Activated naive CD4-positive, alpha-beta T cell treated with anti-CD3 and anti-CD28 coated beads, Interleukin-2, amount 50 U/mL, for 72 hours (primary cell): ENCODE measurements around the gene CEP164. TPM values are rescaled to one million over a fixed set of nuclear protein-coding genes. Genes with fewer than 3 reads are reported as not detected.
A peak's percentile ranks its signal among the peaks of the same experiment; 100 is the strongest.

Experiments used
- ATAC-seq, 2 donors: fragments of 150-1000 bp; cut with Tn5 transposase; 2 replicates each; pipeline ENCODE4 v1.10.0; 2021; ENCODE audit warnings: mild to moderate bottlenecking in 2 of 2, moderate library complexity in 2 of 2
- DNase-seq, 2 donors: peaks; one replicate each; pipeline ENCODE4 v3.0.0; 2021 to 2022; ENCODE audit warnings: low spot score in 2 of 2
- H3K27ac Mint-ChIP-seq, 2 donors: one replicate each; pipeline ENCODE4 v1.8.0; 2022; ENCODE audit warnings: mild to moderate bottlenecking in 2 of 2, mixed read lengths in 2 of 2
- H3K36me3 Mint-ChIP-seq, 2 donors: one replicate each; pipeline ENCODE4 v1.8.0; 2022; ENCODE audit warnings: mixed read lengths in 2 of 2
- H3K9me3 Mint-ChIP-seq, 2 donors: one replicate each; pipeline ENCODE4 v1.8.0; 2022; ENCODE audit warnings: mixed read lengths in 2 of 2
- total RNA-seq, 2 donors: library from RNA; stranded (reverse); gene quantifications; one replicate each; pipeline ENCODE4 v1.2.3, GENCODE V29; 2022

Gene CEP164
- total RNA-seq, 2 donors from 2014 or later, result 20.1 to 30.1 TPM

DNA sequence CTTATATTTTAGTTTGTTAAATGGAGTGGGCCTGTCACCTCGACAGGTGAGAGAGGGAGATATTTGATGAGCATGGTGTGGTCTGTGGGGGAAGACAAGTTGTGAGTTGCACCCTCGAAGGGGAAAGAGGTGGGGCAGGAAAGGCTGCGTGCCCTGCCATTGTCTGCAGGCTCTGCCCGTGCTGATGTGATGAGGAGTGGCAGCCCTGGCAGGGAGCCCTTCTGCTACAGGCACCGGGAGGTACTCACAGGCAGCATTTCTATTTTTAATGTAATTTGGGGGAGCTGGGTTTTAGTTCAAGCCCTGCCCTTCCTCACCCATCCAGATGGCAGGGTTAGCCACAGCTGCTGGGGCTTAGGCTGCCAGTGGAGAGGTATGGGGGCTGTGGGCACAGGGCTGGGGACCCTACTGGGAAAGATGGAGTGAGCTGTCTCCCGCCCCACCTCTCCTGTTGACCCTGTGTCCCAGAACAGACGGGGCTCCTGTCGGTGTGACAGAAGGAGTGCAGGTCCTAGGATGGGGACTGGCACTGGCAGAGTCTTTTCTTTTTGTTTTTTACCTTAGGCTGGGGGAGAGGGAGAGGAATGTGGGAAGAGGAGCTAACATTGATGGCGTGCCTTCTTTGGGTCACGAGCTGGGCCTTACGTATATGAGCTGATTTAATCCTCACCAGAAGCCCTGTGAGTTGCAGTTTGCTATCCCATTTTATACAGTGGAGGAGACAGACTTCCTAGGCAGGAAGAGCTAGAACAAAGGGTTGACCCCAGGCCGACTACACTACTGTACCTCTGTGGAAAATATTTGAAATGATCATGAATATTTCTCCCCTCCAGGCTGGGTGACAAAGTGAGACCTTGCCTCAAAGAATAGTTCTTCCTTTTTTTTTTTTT, 51.6 kb downstream of the CEP164 start:
- Mint-ChIP-seq H3K9me3 (no peaks in the 10 kb centered on the region), H3K27ac (peak overlapping the region; percentile 69 to 71), H3K36me3 (no peaks in the 10 kb centered on the region)
- ATAC-seq (no peak), DNase-seq (no peak)

DNA sequence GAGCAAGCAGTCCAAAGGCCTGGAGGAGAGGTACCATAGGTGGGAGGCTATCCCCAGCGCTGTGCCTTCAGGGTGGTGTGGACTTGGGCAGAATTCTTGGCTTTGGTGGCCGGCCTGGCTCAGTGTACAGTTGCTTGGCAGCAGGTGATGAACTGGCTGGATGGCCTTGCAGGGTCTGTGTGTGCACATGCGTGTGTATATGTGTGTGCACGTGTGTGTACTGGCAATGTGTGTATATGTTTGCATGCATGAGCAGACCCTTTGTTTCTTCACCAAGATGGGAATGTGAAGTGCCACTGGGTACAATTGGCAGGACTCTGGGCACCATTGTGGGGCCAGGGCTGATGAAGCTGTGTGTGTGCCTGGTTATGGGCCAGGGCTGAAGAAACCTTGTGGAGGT, 53.0 kb downstream of the CEP164 start:
- no peaks in the 10 kb centered on the region for H3K36me3 Mint-ChIP-seq
- DNase-seq, result no peak
- no peaks in the 10 kb centered on the region for H3K9me3 Mint-ChIP-seq
- H3K27ac Mint-ChIP-seq, result no peak overlapping the region
- ATAC-seq, result no peak

DNA sequence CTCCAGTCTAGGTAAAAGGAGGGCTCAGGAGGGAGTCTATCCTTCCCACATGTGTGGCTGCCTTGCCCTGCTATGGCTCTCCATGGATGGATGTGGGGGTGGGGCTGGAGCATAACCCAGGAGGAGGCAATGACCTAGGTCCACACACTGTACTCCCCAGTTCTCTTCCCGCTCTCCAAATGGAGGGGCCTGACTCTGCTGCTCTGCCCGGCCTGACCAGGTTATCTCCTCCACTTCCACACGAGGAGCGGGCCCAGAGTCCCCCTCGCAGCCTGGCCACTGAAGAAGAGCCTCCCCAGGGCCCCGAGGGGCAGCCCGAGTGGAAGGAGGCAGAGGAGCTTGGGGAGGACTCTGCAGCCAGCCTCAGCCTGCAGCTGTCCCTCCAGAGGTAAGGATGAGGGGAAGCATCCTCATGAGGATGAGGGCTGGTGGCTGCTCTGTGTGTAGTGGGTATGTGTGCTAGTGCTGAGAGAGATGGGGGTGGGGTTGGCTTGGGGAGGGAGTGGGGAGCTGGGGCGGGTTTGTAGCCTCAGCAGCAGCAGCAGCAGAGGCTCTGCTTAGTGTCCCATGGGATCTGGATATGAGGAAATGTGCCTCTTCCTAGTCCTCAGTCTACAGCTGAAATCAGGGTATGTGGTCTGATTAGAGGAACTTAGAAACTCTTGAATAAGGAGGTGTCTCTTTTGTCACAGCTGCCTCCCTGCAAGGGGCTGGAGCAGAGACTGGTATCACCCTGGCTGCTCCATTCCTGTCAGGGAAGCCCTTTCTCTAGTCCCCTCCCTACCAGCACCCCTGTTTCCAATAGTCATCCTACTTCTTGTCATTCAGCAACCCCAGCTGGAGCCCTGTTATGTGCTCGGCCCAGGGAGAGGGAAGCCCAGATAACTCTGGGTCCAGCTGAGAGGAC, 54.1 kb downstream of the CEP164 start:
- H3K27ac Mint-ChIP-seq, result peak overlapping the region in 1 of 2 donors; percentile 85
- no peak for DNase-seq
- H3K9me3 Mint-ChIP-seq, result no peaks in the 10 kb centered on the region
- H3K36me3 Mint-ChIP-seq, result no peaks in the 10 kb centered on the region
- ATAC-seq, result no peak

DNA sequence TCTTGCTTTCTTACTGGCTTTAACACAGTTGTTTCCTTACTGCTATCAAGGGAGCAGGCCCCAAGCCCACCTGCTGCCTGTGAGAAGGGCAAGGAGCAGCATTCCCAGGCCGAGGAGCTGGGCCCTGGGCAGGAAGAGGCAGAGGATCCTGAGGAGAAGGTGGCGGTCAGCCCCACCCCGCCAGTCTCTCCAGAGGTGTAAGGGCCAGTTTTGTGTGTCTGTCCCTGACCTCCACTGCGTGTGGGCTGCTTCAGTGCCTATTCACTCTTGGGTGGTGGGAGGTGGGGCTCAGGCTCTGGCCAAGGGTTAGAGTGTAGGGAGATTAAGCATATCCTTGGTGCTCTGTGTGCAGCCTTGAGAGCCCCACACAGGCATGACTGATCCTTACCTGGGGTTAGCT, 55.1 kb downstream of the CEP164 start:
- DNase-seq (no peak), ATAC-seq (no peak)
- no peaks in the 10 kb centered on the region for H3K9me3 Mint-ChIP-seq
- peak overlapping the region; percentile 15 to 41 for H3K27ac Mint-ChIP-seq
- no peaks in the 10 kb centered on the region for H3K36me3 Mint-ChIP-seq

DNA sequence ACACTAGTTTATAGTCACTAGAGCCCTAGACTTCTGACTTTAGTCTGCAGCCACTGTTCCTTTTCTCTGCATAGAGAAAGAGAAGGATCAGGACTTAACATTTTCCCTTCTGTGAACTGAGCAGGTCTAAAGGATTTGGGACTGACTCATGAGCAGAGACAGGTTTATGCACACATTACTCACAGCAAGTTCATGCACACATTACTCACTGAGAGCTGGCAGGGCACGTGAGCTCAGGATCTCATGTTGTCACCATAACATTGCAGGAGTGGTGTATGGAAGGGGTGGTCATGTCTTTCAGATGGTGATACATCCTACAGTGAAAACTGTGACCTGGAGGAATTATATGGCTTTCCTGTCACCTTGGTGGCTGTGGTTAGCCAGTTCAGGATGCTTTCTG, 56.4 kb downstream of the CEP164 start:
- peaks cover 0 to under 1% of the 10 kb centered on the region in 2 donors for H3K36me3 Mint-ChIP-seq
- ATAC-seq (peak in 1 of 2 donors; percentile 47), DNase-seq (no peak)
- H3K9me3 Mint-ChIP-seq, result no peaks in the 10 kb centered on the region
- H3K27ac Mint-ChIP-seq, result no peak overlapping the region

DNA sequence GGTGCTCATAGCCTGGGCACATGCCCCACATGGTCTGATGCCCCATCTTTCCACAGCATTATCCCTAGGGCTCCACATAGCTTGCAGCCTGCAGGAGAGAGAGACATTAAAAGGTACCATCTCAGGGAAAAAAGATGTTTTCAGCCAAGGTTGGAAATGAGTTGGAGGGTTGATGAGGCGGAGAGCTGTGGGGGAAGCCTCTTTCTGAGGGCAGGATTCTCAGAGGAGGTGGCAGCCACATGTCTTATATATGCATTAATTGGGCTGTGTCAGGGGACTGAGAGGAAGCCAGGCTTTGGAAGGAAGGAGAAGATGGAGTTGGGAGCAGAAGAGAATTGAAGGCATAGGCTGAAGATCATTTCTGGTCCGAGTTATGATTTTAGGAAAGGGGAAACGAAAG, 57.8 kb downstream of the CEP164 start:
- no peaks in the 10 kb centered on the region for H3K9me3 Mint-ChIP-seq
- no peak for ATAC-seq
- no peak for DNase-seq
- peak overlapping the region in 1 of 2 donors; percentile 45 for H3K27ac Mint-ChIP-seq
- H3K36me3 Mint-ChIP-seq, result peaks cover 0 to 5% of the 10 kb centered on the region in 2 donors

DNA sequence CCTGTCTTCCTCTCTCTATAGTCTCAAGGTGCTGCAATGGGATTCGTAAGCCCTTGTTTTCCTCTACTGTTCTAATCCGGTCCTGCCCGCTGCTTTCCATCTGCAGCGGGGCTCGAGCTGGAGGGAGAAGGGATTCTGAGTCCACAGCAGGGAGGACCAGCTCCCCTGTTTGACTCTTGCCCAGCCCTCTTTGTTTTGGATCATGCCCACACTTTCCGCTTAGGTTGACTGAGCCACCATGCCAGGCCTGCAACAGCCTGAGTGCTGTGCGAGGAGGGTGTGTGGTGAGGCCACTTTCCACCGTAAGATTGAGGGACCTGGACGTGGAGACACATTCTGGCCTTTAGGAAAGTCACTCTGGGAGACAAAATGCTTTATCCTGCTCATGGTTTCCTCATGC, 58.3 kb downstream of the CEP164 start:
- ATAC-seq, result no peak
- DNase-seq, result no peak
- no peaks in the 10 kb centered on the region for H3K9me3 Mint-ChIP-seq
- H3K36me3 Mint-ChIP-seq, result peaks cover 0 to 9% of the 10 kb centered on the region in 2 donors
- no peak overlapping the region for H3K27ac Mint-ChIP-seq

DNA sequence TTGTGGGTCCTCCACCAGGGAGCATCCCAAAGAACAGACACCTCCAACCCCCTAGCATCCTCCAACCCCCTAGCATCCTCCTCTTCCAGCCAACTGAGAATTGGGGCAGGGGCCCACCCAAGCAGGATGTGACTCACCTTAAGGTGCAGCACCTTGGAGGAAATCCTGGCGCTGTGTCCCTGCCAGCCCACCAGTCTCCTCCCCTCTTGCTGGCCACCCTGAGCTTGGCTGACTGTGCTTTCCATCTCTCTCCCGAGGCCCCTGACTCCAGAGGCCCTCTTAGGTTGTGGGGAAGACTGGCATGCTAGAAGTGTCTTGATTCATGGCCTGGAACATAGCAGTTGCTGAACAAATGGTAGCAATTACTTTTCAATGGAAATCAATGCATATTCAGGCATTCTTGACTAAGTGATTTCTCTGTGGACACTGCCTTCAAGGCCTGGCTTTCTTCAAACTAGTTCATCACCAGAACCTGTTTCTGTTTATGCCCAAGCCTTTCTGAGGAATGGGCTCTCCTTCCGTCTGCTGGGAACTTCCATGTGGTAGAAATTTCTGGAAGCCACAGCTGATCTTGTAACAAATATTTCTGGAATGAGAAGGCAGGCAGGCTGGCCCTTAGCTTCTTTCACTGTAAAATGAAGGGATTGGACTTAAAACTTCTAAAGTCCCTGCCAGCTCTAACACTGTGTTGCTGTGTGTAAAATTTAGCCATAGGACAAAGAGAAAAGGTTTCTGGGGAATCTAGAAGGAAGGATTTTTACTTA, 60.5 kb downstream of the CEP164 start:
- no peak for DNase-seq
- Mint-ChIP-seq H3K27ac (no peak overlapping the region), H3K36me3 (peaks cover 0 to 11% of the 10 kb centered on the region in 2 donors), H3K9me3 (no peaks in the 10 kb centered on the region)
- no peak for ATAC-seq

DNA sequence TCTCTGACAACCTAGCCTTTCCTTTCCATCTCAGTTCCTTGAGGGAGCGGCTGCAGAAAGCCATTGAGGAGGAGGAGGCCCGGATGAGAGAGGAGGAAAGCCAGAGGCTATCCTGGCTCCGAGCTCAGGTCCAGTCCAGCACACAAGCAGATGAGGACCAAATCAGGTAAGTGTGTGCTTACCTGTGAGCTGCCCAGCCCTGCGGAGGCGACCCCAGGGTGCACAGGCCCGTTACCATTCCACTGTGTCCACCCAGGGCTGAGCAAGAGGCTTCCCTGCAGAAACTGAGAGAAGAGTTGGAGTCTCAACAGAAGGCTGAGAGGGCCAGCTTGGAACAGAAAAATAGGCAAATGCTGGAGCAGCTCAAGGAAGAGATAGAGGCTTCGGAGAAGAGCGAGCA, 63.1 kb downstream of the CEP164 start:
- no peaks in the 10 kb centered on the region for H3K9me3 Mint-ChIP-seq
- DNase-seq, result no peak
- no peak for ATAC-seq
- no peak overlapping the region for H3K27ac Mint-ChIP-seq
- peaks cover 10 to 11% of the 10 kb centered on the region in 2 donors for H3K36me3 Mint-ChIP-seq

DNA sequence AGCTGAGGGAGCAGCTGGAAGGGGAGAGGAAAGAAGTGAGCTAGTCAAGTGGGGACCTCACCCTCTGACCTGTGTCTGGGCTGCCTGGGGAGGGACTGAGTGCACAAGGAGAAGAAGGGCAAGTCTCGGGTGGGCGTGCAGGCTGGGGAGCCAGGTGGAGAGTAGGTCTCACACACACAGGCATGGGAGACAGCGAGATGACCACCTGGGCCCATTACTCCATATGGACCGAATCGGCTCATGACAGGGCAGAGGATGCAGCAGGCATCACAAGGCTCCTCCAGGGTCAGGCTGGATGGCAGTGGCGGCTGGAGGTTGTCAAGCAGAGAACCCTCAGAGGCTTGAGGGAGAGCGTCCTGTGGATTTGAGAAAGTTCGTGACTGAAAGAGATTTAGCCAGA, 63.5 kb downstream of the CEP164 start:
- peaks cover 11 to 15% of the 10 kb centered on the region in 2 donors for H3K36me3 Mint-ChIP-seq
- no peak for ATAC-seq

DNA sequence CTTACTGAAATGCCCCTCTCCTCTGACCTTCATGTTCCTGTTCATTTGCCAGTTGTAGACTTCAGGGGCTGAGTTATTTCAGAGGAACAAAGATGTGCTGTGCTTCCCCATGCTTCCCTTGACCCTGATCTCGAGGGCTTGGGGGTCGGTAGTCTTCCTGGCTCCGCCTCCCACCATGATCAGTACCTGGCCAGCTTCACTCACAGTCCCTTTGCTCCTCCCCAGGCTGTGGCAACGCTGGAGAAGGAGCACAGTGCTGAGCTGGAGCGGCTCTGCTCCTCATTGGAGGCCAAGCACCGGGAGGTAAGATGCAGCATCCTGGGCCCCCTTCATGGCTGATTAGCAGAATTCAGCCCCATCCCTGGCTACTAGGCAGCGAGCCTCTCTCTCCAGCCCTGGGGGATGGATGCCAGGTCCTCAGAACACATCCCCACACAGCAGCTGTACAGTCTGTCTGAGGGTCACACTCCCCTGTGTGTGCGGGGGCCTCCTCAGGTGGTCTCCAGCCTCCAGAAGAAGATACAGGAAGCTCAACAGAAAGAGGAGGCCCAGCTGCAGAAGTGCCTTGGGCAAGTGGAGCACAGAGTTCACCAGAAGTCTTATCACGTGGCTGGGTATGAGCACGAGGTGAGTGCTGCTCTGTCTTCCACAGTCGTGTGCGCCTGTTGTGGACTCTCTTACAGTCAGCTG, 64.5 kb downstream of the CEP164 start:
- Mint-ChIP-seq H3K36me3 (peaks cover 21 to 25% of the 10 kb centered on the region in 2 donors), H3K9me3 (no peaks in the 10 kb centered on the region)
- ATAC-seq, result no peak

More for the DNA sequence above, 63.5 kb downstream of the CEP164 start:
- DNase-seq, result no peak
- H3K27ac Mint-ChIP-seq, result no peak overlapping the region
- no peaks in the 10 kb centered on the region for H3K9me3 Mint-ChIP-seq

DNA sequence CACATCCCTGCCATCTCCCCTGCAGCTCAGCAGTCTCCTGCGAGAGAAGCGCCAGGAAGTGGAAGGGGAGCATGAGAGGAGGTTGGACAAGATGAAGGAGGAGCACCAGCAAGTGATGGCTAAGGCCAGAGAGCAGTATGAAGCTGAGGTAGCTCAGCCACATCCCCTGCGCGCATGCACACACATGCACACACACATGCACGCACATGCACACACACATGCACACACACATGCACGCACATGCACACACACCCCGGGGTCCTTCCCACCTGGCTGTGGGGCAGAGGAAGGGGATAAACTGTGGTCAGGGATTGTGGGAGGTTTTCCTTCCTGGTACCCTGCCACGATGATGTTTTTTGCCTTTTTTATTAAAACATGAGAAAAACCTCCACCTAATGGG, 65.3 kb downstream of the CEP164 start:
- Mint-ChIP-seq H3K27ac (peak overlapping the region in 1 of 2 donors; percentile 5), H3K9me3 (peaks cover 0 to 3% of the 10 kb centered on the region in 2 donors), H3K36me3 (peaks cover 29 to 33% of the 10 kb centered on the region in 2 donors)
- DNase-seq (no peak), ATAC-seq (no peak)

More for the DNA sequence above, 64.5 kb downstream of the CEP164 start:
- H3K27ac Mint-ChIP-seq, result no peak overlapping the region
- DNase-seq, result no peak

DNA sequence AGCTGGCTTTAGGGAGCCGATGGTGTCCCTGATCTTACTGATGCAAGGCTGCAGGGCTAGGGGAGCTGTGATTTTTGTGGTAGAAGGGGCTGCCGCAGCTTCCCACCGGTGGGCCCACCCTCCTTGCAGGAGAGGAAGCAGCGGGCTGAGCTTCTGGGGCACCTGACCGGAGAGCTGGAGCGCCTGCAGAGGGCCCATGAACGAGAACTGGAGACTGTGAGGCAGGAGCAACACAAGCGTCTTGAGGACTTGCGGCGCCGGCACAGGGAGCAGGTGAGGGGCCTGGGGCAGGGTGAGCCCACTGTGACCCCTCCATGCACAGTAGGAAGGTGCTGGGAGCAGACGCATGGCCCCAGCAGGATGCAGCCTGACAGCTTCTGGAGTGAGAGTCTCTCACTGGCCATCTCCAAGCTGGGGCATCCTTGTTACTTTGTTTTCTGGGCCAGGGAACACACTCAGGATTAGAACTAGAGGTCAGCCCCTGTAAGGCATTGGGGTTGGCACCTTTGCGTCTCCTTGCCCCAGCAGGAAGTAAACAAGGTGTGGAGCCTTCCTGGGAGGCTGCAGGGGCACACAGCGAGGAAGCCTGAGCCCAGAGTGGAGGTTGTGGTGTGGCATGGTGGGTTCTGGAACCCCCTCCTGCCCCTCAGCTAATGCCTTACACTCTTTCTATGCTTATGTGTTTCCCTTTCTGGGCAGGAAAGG, 66.7 kb downstream of the CEP164 start:
- Mint-ChIP-seq H3K9me3 (peaks cover 0 to 3% of the 10 kb centered on the region in 2 donors), H3K27ac (no peak overlapping the region), H3K36me3 (peaks cover 32 to 47% of the 10 kb centered on the region in 2 donors)
- ATAC-seq (no peak), DNase-seq (no peak)

DNA sequence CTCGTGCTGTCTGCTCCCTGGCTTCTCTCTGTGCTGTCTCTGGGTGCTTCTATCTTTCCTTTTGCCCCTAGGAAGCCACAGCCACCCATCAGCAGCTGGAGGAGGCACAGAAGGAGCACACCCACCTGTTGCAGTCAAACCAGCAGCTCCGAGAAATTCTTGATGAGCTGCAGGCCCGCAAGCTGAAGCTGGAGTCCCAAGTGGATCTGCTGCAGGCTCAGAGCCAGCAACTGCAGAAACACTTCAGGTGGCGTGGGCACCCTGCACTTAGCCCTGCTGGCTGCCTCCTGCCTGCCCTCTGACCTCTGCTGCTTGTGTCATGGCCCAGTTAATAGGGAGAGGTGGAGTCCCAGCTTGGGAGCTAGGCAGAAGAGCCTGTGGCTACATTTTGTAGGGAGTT, 67.8 kb downstream of the CEP164 start:
- DNase-seq, result no peak

DNA sequence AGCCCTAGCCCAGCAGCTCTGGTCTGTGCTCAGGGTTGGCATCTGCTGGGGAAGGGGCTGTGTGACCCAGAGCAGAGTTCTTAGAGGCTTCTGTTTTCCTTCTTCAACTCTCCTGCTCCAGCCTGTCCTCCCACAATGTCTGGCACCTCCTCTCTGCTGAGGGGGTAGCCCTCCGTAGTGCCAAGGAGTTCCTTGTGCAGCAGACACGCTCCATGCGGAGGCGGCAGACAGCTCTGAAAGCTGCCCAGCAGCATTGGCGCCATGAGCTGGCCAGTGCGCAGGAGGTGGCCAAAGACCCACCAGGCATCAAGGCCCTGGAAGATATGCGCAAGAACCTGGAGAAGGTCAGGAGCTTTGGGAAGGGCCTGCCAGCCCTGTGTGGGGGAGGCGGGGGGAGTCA, 69.3 kb downstream of the CEP164 start:
- Mint-ChIP-seq H3K27ac (no peak overlapping the region), H3K36me3 (peaks cover 26 to 64% of the 10 kb centered on the region in 2 donors), H3K9me3 (peaks cover 0 to 3% of the 10 kb centered on the region in 2 donors)
- no peak for DNase-seq
- no peak for ATAC-seq

More for the DNA sequence above, 67.8 kb downstream of the CEP164 start:
- Mint-ChIP-seq H3K27ac (no peak overlapping the region), H3K36me3 (peaks cover 31 to 58% of the 10 kb centered on the region in 2 donors), H3K9me3 (peaks cover 0 to 3% of the 10 kb centered on the region in 2 donors)
- no peak for ATAC-seq
